Inflammatory macrophage treated with lipopolysaccharide for 4 hours (primary cell): ENCODE data around the gene PAK6.

Experiments used
- DNase-seq: peaks from one replicate; pipeline ENCODE4 v3.0.0-alpha.2; 2020

The PAK6 gene

GRCh38 chr15:40257656-40258450 is 19.0 kb downstream of the PAK6 start:
- DNase-seq = no peak

GRCh38 chr15:40258544-40258943 is 19.7 kb downstream of the PAK6 start:
- DNase-seq = no peak

- no peak for DNase-seq
Observed at GRCh38 chr15:40259021-40259420, 20.2 kb downstream of the PAK6 start.

GRCh38 chr15:40263024-40263754 is 24.3 kb downstream of the PAK6 start:
- peak; percentile 61 for DNase-seq

- DNase-seq = no peak
Observed at GRCh38 chr15:40264321-40265153, 25.7 kb downstream of the PAK6 start.

GRCh38 chr15:40265355-40265754 is 26.5 kb downstream of the PAK6 start:
- no peak for DNase-seq

- no peak for DNase-seq
Observed at GRCh38 chr15:40265875-40266274, 27.0 kb downstream of the PAK6 start.

GRCh38 chr15:40266828-40267304 is 28.0 kb downstream of the PAK6 start:
- DNase-seq = peak; percentile 85

- no peak for DNase-seq
Observed at GRCh38 chr15:40267670-40268069, 28.8 kb downstream of the PAK6 start.

- no peak for DNase-seq
Observed at GRCh38 chr15:40269604-40270003, 30.7 kb downstream of the PAK6 start.

- no peak for DNase-seq
Observed at GRCh38 chr15:40270246-40270995, 31.6 kb downstream of the PAK6 start.

GRCh38 chr15:40271685-40272484 is 33.0 kb downstream of the PAK6 start:
- no peak for DNase-seq

- no peak for DNase-seq
Observed at GRCh38 chr15:40272485-40273056, 33.7 kb downstream of the PAK6 start.

- DNase-seq = no peak
Observed at GRCh38 chr15:40273428-40273827, 34.6 kb downstream of the PAK6 start.

- DNase-seq = peak; percentile 76
Observed at GRCh38 chr15:40274350-40275274, 35.7 kb downstream of the PAK6 start.

- DNase-seq = peak; percentile 10
Observed at GRCh38 chr15:40275523-40275922, 36.7 kb downstream of the PAK6 start.

- no peak for DNase-seq
Observed at GRCh38 chr15:40275954-40276353, 37.1 kb downstream of the PAK6 start.

GRCh38 chr15:40276927-40277326 is 38.1 kb downstream of the PAK6 start:
- DNase-seq = no peak

GRCh38 chr15:40277471-40277870 is 38.6 kb downstream of the PAK6 start:
- DNase-seq = peak; percentile 79

GRCh38 chr15:40278026-40278425 is 39.2 kb downstream of the PAK6 start:
- no peak for DNase-seq
